Fibroblast of mammary gland (primary cell): ENCODE measurements around the gene SARS1.

ENCODE experiments used
- DNase-seq: peaks from one replicate; pipeline ENCODE4 v3.0.0-alpha.2; 2010; ENCODE audit warnings: low read depth
- H3K4me3 ChIP-seq: 2 replicates; pipeline ENCODE4 v1.5.1; 2011; ENCODE audit warnings: low read depth, mild to moderate bottlenecking, low read length, moderate library complexity; ENCODE audit not compliant: control insufficient read depth
- TF ChIP-seq, protein P1 (sequence below): conservative IDR thresholded peaks from 2 replicates; pipeline ENCODE4 v1.5.1; 2011; ENCODE audit warnings: low read depth, low read length, inconsistent platforms; ENCODE audit not compliant: control insufficient read depth, insufficient read depth

The SARS1 gene

DNA sequence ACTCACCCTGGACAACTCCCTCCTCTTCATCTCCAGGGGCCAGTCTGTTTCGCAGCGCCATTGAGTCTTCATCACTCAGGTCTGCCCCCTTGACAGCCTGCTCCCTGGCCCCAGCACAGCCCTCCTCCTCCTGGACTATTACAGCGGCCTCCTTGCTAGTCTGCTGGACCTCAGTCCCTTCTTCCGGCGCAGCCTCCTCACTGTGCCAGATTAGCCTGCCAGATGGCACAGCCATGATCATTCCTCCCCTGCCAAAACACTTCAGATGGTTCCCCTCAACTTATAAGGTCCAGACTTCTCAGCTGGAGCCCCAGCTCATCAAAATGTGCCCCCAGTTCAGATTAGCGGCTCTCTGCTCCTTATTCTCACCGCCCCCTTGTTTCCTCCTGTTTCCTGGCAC lies 28.7 kb downstream of the SARS1 start:
- TF ChIP-seq, protein P1, sequence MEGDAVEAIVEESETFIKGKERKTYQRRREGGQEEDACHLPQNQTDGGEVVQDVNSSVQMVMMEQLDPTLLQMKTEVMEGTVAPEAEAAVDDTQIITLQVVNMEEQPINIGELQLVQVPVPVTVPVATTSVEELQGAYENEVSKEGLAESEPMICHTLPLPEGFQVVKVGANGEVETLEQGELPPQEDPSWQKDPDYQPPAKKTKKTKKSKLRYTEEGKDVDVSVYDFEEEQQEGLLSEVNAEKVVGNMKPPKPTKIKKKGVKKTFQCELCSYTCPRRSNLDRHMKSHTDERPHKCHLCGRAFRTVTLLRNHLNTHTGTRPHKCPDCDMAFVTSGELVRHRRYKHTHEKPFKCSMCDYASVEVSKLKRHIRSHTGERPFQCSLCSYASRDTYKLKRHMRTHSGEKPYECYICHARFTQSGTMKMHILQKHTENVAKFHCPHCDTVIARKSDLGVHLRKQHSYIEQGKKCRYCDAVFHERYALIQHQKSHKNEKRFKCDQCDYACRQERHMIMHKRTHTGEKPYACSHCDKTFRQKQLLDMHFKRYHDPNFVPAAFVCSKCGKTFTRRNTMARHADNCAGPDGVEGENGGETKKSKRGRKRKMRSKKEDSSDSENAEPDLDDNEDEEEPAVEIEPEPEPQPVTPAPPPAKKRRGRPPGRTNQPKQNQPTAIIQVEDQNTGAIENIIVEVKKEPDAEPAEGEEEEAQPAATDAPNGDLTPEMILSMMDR: no peak
- DNase-seq: peak; percentile 12
- no peak overlapping the region for H3K4me3 ChIP-seq

DNA sequence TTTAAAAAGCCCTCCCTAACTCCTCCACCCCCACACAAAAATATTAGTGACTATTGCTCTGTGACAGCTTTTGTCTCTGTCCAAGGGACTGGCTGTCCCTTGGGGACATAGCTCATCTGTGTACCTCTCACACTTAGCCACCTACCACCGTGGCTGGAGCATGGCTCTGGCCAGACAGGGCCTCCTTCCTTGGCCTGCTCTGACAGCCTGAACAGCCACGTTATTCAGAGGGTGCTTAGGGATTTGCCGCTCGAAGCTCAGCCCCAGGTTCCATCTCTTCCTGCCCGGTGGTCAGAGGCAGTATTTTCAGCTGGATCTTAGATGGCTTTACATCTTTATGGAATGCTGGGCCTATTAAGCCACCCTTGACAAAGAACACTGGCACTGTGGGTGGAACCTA lies 29.5 kb downstream of the SARS1 start:
- H3K4me3 ChIP-seq: no peak overlapping the region
- DNase-seq: no peak
- TF ChIP-seq, protein P1: no peak

DNA sequence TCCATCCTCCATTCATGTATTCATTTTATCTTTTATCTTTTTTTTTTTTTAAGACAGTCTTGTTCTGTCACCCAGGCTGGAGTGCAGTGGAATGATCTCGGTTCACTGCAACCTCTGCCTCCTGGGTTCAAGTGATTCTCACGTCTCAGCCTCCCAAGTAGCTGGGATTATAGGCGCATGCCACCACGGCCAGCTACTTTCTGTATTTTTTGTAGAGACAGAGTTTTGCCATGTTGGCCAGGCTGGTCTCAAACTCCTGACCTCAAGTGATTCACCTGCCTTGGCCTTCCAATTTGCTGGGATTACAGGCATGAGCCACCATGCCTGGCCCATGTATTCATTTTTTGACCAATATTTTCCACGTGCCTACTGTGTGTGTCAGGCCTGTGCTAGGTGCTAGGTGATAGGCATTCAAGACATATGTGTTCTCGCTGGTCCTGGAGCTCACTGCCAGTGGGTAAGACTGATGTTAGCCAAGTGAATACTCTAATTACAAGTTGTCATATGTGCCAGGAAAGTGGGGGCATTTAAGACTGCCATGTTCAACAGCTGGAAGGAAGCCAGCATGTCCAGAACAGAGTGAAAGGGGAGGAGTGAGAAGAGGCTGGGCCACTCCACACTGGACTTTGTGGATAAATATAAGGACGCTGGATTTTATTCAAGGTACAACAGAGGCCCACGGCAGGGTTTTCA lies 30.3 kb downstream of the SARS1 start:
- no peak overlapping the region for H3K4me3 ChIP-seq
- TF ChIP-seq, protein P1: no peak
- DNase-seq: no peak

DNA sequence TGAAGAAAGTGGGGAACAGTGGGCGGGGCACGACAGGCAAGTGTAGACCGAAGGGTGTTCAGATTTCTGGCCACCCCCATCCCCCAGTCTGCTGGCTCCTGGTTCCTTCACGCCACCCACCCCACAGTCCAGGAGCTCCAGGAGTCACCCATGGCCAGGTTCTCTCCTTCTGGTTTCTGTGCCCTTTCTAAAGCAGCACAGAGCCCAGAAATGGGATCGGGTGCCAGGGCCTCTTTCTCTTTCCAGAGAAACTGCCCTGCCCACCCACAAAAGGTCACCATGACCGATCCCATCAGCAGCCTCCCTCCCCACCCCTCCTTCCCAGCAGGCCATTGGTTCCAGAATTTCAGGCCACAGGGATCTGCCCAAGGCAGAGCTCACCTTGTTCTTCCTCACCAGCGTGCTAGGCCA lies 32.4 kb downstream of the SARS1 start:
- H3K4me3 ChIP-seq: no peak overlapping the region
- no peak for DNase-seq
- TF ChIP-seq, protein P1: no peak

DNA sequence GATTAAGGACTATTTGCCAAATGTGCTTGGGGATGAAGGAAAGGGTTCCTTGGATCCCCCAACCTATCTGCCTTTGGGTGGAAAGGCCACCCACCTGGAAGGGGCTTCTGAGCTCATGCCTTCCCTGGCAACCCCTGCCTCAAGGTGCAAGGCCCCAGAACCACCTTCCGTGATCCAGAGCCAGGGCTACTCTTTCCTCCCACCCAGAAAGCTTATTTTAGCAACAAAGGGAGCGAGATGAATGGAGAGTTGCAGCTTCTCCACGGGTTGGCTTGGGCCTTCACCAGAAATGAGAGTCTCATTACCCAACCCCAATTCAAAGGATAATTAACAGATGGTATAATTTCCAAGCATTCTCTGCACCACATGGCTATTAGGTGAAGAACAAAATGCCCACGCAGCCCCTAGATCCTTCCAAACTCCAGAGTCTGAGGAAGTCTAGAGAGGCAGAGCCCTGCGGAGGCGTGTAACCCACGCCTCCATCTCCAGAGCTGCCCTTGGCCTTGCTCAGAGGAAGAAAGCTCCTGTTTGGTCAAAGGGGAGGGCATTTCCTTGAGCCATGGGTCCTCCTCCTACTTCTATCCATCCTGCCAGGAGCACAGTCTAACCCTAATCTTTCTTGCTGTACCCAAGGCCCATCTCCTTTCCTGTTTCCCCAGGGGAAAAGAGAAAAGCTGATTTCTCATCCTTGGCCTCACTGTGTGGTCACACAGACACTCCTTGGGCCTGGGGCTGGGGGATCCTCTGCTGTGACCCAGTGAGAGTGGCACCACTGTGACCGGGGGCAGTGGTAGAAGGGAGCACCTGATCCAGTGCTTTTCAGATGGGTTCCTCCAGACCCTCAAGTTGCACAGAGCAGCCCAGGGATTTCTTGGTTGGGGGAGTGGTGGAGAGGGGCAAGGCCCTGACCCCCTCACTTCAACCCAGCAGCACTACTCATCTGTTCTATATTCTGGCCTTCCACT lies 34.0 kb downstream of the SARS1 start:
- no peak for DNase-seq
- TF ChIP-seq, protein P1: no peak
- H3K4me3 ChIP-seq: no peak overlapping the region

DNA sequence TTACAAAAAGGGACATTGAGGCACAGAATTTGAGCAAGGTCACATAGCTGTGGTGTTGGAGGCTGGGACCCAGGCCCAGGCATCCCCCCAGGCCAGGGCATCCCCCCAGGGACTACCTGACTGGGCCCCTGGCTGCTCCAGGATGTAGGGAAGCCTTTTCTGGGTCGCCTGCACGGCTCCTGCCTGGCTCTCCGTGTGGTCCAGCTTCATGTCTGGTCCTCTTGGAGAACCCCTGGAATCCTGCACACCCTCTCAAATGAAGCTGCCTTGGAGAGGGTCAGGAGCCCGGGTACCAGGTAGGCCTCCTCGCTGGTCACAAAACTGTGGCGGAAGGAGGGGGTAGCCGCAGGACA lies 34.7 kb downstream of the SARS1 start:
- no peak overlapping the region for H3K4me3 ChIP-seq
- TF ChIP-seq, protein P1: no peak
- DNase-seq: no peak
